Mucosa of rectum (tissue), 2 donors: ENCODE results near the gene C19orf67.
A peak's percentile ranks its signal among the peaks of the same experiment; 100 is the strongest.

Source experiments
- H3K27ac ChIP-seq, 2 donors: one replicate each; pipeline ENCODE4 v1.7.0; 2013; ENCODE audit warnings: inconsistent platforms in 2 of 2, low read depth in 2 of 2, low read length in 2 of 2
- H3K27me3 ChIP-seq, 2 donors: one replicate each; pipeline ENCODE4 v1.7.0; 2013; ENCODE audit warnings: low read length in 2 of 2; ENCODE audit not compliant: control insufficient read depth in 2 of 2, insufficient read depth in 2 of 2
- H3K36me3 ChIP-seq, 2 donors: one replicate each; pipeline ENCODE4 v1.7.0; 2013; ENCODE audit warnings: low read length in 2 of 2; ENCODE audit not compliant: control insufficient read depth in 2 of 2, insufficient read depth in 2 of 2
- H3K4me1 ChIP-seq, 2 donors: one replicate each; pipeline ENCODE4 v1.7.0; 2013; ENCODE audit warnings: low read length in 2 of 2, mild to moderate bottlenecking in 1 of 2; ENCODE audit not compliant: control insufficient read depth in 2 of 2, insufficient read depth in 2 of 2
- H3K4me3 ChIP-seq, 2 donors: one replicate each; pipeline ENCODE4 v1.7.0; 2013; ENCODE audit warnings: low read length in 2 of 2
- H3K9ac ChIP-seq, 2 donors: one replicate each; pipeline ENCODE4 v1.7.0; 2013; ENCODE audit warnings: low read length in 2 of 2, low read depth in 1 of 2, mild to moderate bottlenecking in 1 of 2
- H3K9me3 ChIP-seq, 2 donors: one replicate each; pipeline ENCODE4 v1.7.0; 2013; ENCODE audit warnings: low read length in 2 of 2; ENCODE audit not compliant: control insufficient read depth in 2 of 2
- donor health status: healthy.
- donor health status: Normal muscosa, but diverticular disease.

Gene C19orf67

GRCh38 chr19:14085309-14085995, at the start of gene C19orf67:
Gene C19orf67 (minus strand): TSS chr19:14085783. CDS start chr19:14085627, 156 bp downstream.
- Histone ChIP-seq H3K4me3 (peak within 1 kb of the TSS in 1 of 2 donors; percentile 16), H3K9ac (no peak within 1 kb of the TSS), H3K27me3 (no peaks in the 10 kb centered on the region), H3K27ac (no peak within 1 kb of the TSS), H3K36me3 (peaks cover 6 to 8% of the 10 kb centered on the region in 2 donors), H3K4me1 (peaks cover 16 to 17% of the 10 kb centered on the region in 2 donors), H3K9me3 (no peaks in the 10 kb centered on the region)

- Histone ChIP-seq H3K4me3 (peak overlapping the region; percentile 1 to 75), H3K4me1 (peaks cover 0 to 10% of the 10 kb centered on the region in 2 donors), H3K27me3 (no peaks in the 10 kb centered on the region), H3K9ac (peak overlapping the region in 1 of 2 donors; percentile 52), H3K9me3 (no peaks in the 10 kb centered on the region), H3K27ac (no peak overlapping the region), H3K36me3 (no peaks in the 10 kb centered on the region)
Observed at GRCh38 chr19:14135355-14135754, 49.8 kb upstream of the C19orf67 start.

- no peak overlapping the region for H3K27ac ChIP-seq
- no peaks in the 10 kb centered on the region for H3K9me3 ChIP-seq
- peaks cover 0 to 2% of the 10 kb centered on the region in 2 donors for H3K4me1 ChIP-seq
- H3K27me3 ChIP-seq: no peaks in the 10 kb centered on the region
- peaks cover 0 to 7% of the 10 kb centered on the region in 2 donors for H3K36me3 ChIP-seq
- H3K4me3 ChIP-seq: no peak overlapping the region
- H3K9ac ChIP-seq: no peak overlapping the region
Observed at GRCh38 chr19:14127929-14128509, 42.4 kb upstream of the C19orf67 start.

- no peak overlapping the region for H3K27ac ChIP-seq
Observed at GRCh38 chr19:14127176-14127575, 41.6 kb upstream of the C19orf67 start.

GRCh38 chr19:14122924-14123323, 37.3 kb upstream of the C19orf67 start:
- no peak overlapping the region for H3K9ac ChIP-seq
- no peak overlapping the region for H3K4me3 ChIP-seq
- peaks cover 0 to 7% of the 10 kb centered on the region in 2 donors for H3K36me3 ChIP-seq
- H3K9me3 ChIP-seq: no peaks in the 10 kb centered on the region
- peaks cover 10 to 12% of the 10 kb centered on the region in 2 donors for H3K4me1 ChIP-seq
- no peaks in the 10 kb centered on the region for H3K27me3 ChIP-seq
- no peak overlapping the region for H3K27ac ChIP-seq

More at GRCh38 chr19:14127176-14127575, 41.6 kb upstream of the C19orf67 start:
- peaks cover 0 to 2% of the 10 kb centered on the region in 2 donors for H3K4me1 ChIP-seq
- H3K36me3 ChIP-seq: peaks cover 0 to 7% of the 10 kb centered on the region in 2 donors
- no peaks in the 10 kb centered on the region for H3K27me3 ChIP-seq
- no peaks in the 10 kb centered on the region for H3K9me3 ChIP-seq
- no peak overlapping the region for H3K9ac ChIP-seq
- no peak overlapping the region for H3K4me3 ChIP-seq

GRCh38 chr19:14120497-14120780, 34.9 kb upstream of the C19orf67 start:
- Histone ChIP-seq H3K27ac (no peak overlapping the region), H3K4me3 (no peak overlapping the region), H3K36me3 (peaks cover 0 to 3% of the 10 kb centered on the region in 2 donors), H3K9ac (no peak overlapping the region), H3K27me3 (no peaks in the 10 kb centered on the region), H3K9me3 (no peaks in the 10 kb centered on the region), H3K4me1 (peaks cover 18 to 25% of the 10 kb centered on the region in 2 donors)

GRCh38 chr19:14119644-14120496, 34.3 kb upstream of the C19orf67 start:
- peaks cover 18 to 26% of the 10 kb centered on the region in 2 donors for H3K4me1 ChIP-seq
- H3K27me3 ChIP-seq: no peaks in the 10 kb centered on the region
- peak overlapping the region in 1 of 2 donors; percentile 2 for H3K27ac ChIP-seq
- H3K9me3 ChIP-seq: no peaks in the 10 kb centered on the region
- no peak overlapping the region for H3K4me3 ChIP-seq
- H3K9ac ChIP-seq: no peak overlapping the region
- H3K36me3 ChIP-seq: peaks cover 0 to 3% of the 10 kb centered on the region in 2 donors

- H3K36me3 ChIP-seq: no peaks in the 10 kb centered on the region
- peak overlapping the region; percentile 69 to 80 for H3K9ac ChIP-seq
- peak overlapping the region; percentile 92 to 95 for H3K27ac ChIP-seq
- H3K4me1 ChIP-seq: peaks cover 18 to 26% of the 10 kb centered on the region in 2 donors
- peak overlapping the region in 1 of 2 donors; percentile 70 for H3K4me3 ChIP-seq
- H3K27me3 ChIP-seq: no peaks in the 10 kb centered on the region
- H3K9me3 ChIP-seq: no peaks in the 10 kb centered on the region
Observed at GRCh38 chr19:14119146-14119545, 33.6 kb upstream of the C19orf67 start.

- peak overlapping the region; percentile 92 to 95 for H3K27ac ChIP-seq
- H3K4me1 ChIP-seq: peaks cover 22 to 31% of the 10 kb centered on the region in 2 donors
- H3K27me3 ChIP-seq: no peaks in the 10 kb centered on the region
- no peaks in the 10 kb centered on the region for H3K36me3 ChIP-seq
- no peaks in the 10 kb centered on the region for H3K9me3 ChIP-seq
- H3K4me3 ChIP-seq: peak overlapping the region; percentile 65 to 70
- peak overlapping the region; percentile 69 to 80 for H3K9ac ChIP-seq
Observed at GRCh38 chr19:14118165-14119051, 32.8 kb upstream of the C19orf67 start.
